ENCODE measurements around the gene SGMS2.

The SGMS2 gene

GRCh38 chr4:107832275-107832807 is 7.6 kb downstream of the SGMS2 start:
- TF ChIP-seq ZNF510 (tag by site-specific recombination; IDR thresholded peaks at IDR 0.05; ENCODE audit: insufficient replicate concordance) (no peak), ZNF23 (tag by site-specific recombination; IDR thresholded peaks at IDR 0.05; ENCODE audit: borderline replicate concordance) (no peak), GFI1B (tag by site-specific recombination; IDR thresholded peaks at IDR 0.05) (no peak), ZBTB11 (tag by site-specific recombination; conservative IDR thresholded peaks at IDR 0.05; ENCODE audit: low read depth) (no peak), ZNF248 (tag by site-specific recombination; IDR thresholded peaks at IDR 0.05) (no peak), CTCF (tag by site-specific recombination; IDR thresholded peaks at IDR 0.05) (no peak)
- Histone ChIP-seq H3K4me1 (ENCODE audit: control insufficient read depth, insufficient read depth, low read length) (no peaks in the 10 kb centered on the region; the same call in 1 of the 2 replicates), H3K4me3 (ENCODE audit: low read depth, low read length) (no peak overlapping the region), H3K36me3 (ENCODE audit: control insufficient read depth in 2 of 2, insufficient read depth in 1 of 2, low read length in 2 of 2) (peaks cover 0 to 5% of the 10 kb centered on the region in 2 experiments; a peak in 1 of 3 replicates), H3K9me3 (ENCODE audit: control insufficient read depth, insufficient read depth, low read depth, low read length) (no peaks in the 10 kb centered on the region), H3K27ac (ENCODE audit: extremely low read depth, low read depth, low read length) (no peak overlapping the region)
- POLR2A ChIA-PET: no interaction called here
- CTCF ChIA-PET: interaction anchor here (1.2 kb wide), 1 partner anchor 79 kb away, joined by 3 read pairs; no protein-coding TSS in a partner anchor

GRCh38 chr4:107834241-107834794 is 9.6 kb downstream of the SGMS2 start:
- no peak overlapping the region for H3K27ac ChIP-seq (ENCODE audit: extremely low read depth, low read depth, low read length)
- H3K4me3 ChIP-seq (ENCODE audit: low read depth, low read length): no peak overlapping the region
- H3K9me3 ChIP-seq (ENCODE audit: control insufficient read depth, insufficient read depth, low read depth, low read length): no peaks in the 10 kb centered on the region
- ChIA-PET POLR2A (no interaction called here), CTCF (interaction anchor here (1.6 kb wide), 1 partner anchor 76 kb away, joined by 3 read pairs; no protein-coding TSS in a partner anchor)
- TF ChIP-seq ZNF221 (tag by site-specific recombination; IDR thresholded peaks at IDR 0.05; ENCODE audit: borderline replicate concordance) (no peak), GLI4 (tag by site-specific recombination; IDR thresholded peaks at IDR 0.05) (no peak), ZSCAN16 (tag by site-specific recombination; IDR thresholded peaks at IDR 0.05) (no peak), ATF2 (tag by site-specific recombination; IDR thresholded peaks at IDR 0.05; ENCODE audit: low read depth) (peak; percentile 59; the same call in 1 of the 2 replicates)
- no peaks in the 10 kb centered on the region for H3K4me1 ChIP-seq (ENCODE audit: control insufficient read depth, insufficient read depth, low read length)
- peaks cover 0 to 5% of the 10 kb centered on the region in 2 experiments; a peak in 1 of 3 replicates for H3K36me3 ChIP-seq (ENCODE audit: control insufficient read depth in 2 of 2, insufficient read depth in 1 of 2, low read length in 2 of 2)

GRCh38 chr4:107835406-107835805 is 10.7 kb downstream of the SGMS2 start:
- CTCF ChIA-PET: interaction anchor here (0.6 to 1.6 kb wide), 2 partner anchors 77 to 966 kb away, joined by 3 to 4 read pairs; no protein-coding TSS in a partner anchor
- POLR2A ChIA-PET: no interaction called here
- no peak for TF ChIP-seq ZNF354C (tag by site-specific recombination; IDR thresholded peaks at IDR 0.05; ENCODE audit: borderline replicate concordance, low read depth)
- no peak for TF ChIP-seq ZNF133 (tag by site-specific recombination; IDR thresholded peaks at IDR 0.05)
- TF ChIP-seq ZNF274 (IDR thresholded peaks at IDR 0.05; ENCODE audit: low read length): no peak
- TF ChIP-seq ZNF274 (tag by site-specific recombination; IDR thresholded peaks at IDR 0.05; ENCODE audit: borderline replicate concordance): no peak

More at GRCh38 chr4:107835406-107835805, 10.7 kb downstream of the SGMS2 start:
- Histone ChIP-seq H3K4me1 (ENCODE audit: control insufficient read depth, insufficient read depth, low read length) (no peaks in the 10 kb centered on the region), H3K36me3 (ENCODE audit: control insufficient read depth in 2 of 2, insufficient read depth in 1 of 2, low read length in 2 of 2) (no peaks in the 10 kb centered on the region), H3K9me3 (ENCODE audit: control insufficient read depth, insufficient read depth, low read depth, low read length) (no peaks in the 10 kb centered on the region), H3K27ac (ENCODE audit: extremely low read depth, low read depth, low read length) (no peak overlapping the region), H3K4me3 (ENCODE audit: low read depth, low read length) (no peak overlapping the region)

Data from HEK293 (cell line).